NCI-H2107 treated with DMSO at 0.1 percent for 48 hours (cell line): ENCODE results near the gene RSPRY1.
"Not testable (repeated sequence)": the region's sequence is repeated elsewhere in the genome, so short reads cannot be mapped to it uniquely, and the experiment has no call there.

ENCODE experiments used
- DNase-seq: peaks from one replicate; lab custom pipeline; 2025; ENCODE audit not compliant: unreplicated experiment; lab: John Stamatoyannopoulos, UW

Gene RSPRY1

DNA sequence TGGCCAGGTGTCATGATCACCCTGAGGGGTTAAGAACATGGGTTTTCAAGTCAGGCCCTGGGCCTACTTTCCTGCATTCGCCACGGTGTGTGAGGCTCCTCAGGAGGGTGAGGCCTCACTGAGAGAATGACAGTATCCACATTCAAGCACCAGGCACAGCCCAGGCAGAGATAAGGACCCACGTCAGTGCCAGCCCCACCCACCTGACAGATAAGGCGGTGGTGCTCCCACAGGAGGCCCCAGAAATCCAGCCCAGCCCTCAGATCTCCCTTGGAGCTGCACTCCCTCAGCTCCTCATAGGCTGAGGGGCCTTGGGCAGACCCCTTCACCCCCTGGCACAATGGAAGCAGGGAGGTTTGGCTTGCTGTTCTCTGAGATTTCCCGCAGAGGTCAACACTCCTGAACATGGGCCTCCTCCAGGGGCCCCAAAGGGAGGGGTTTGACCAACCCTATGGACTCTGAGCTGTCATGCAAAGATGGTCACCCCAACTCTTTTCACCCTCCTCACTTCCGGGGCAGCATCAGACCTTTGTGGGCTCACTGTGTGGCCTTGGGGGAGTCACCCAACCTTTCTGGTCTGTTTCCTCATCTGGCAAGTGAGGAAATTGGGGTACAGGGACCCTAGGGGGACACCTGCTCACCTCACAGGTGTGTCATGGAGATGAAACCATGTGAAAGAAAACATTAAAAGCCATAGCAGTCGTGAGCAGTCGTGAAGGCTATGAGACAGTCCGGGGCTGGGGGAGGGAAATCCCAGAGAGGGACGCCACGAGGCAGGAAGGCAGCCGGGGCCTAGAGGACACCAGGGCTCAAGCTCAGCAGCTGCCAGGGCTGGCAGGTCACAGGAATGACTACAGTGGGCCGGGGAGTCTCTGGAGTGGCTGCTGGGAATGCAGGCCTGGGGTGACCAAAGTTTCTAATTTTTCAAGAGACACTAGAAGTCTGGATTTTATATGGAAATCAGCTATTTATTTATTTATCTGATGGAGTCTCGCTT is 83.0 kb downstream of the RSPRY1 start:
- DNase-seq, result no peak

DNA sequence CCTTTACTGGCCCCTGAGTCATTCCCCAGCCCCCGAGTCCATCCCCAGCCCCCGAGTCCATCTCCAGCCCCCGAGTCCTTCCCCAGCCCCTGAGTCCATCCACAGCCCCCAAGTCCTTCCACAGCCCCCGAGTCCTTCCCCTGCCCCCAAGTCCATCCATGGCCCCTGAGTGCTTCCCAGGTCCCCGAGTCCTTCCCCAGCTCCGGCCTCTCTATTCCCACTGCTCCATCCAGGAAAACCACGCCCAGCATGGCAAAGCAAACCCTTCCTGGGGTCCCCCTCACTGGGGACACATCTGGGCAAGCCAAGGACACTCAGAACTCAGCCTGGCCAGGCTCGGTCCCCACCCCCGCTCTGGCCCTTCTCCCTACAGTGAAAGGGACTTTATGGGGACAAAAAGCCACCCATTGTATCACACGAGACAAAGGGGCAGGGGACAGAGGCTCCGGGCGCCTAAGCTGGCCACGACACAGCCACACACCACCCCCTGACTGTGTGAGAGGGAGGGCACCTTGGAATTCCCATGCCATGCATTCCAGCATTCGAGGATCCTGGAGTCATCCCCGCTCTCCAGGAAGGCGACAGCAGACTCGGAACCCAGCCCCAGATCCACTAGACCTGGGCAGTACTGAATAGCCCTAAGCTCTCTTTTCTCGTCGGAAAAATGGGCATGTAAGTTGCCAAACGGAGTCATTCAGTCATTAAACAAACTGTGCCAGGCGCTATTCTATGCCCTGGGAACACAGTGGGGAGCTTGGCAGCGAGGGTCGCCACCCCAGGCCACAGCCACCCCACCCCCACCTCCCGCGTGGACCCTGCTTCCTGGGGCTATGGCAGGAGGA is 84.3 kb downstream of the RSPRY1 start:
- no peak for DNase-seq

DNA sequence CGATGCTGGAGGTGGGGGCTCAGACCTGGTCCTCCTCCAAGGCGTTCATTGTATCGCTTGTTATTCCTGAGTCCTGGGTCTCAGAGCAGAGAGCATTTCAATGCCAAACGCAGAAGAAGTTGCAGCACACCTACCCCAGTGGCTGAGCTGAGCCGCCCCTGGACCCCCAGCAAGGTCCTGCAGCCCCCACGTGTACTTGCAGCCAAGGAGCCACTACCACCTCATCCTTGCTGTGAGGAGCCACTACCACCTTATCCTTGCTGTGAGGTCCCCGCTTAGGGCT is 84.9 kb downstream of the RSPRY1 start:
- DNase-seq, result no peak

DNA sequence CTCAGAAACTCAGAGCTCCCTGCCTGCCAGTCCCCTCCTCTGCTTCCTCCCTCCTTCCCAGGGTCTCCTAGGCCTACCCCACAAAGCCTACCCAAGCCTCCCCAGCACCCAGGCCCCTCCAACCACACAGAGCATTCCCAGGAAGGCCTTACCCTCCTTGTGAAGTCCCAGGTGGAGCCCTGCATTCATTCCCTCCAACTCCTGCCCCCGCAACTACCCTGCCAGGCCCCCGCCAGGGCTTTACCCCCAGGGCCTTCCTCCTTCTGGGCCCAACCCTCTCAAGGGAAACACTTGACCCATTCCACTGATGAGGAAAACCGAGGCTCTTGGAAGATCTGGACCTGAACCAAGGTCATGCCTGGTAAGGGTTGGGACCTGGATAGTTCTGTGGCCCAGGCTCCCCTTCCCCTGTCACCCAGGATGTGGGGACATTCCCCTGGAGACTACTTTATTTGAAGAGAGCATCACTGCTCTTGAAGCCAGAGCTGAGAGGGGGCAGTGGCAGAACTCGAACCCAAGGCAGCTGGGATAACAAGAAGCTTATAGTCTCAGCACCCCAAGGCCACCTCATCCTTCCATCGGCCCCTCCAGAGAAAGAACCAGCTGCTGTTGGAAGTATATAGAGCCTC is 85.9 kb downstream of the RSPRY1 start:
- DNase-seq, result no peak

DNA sequence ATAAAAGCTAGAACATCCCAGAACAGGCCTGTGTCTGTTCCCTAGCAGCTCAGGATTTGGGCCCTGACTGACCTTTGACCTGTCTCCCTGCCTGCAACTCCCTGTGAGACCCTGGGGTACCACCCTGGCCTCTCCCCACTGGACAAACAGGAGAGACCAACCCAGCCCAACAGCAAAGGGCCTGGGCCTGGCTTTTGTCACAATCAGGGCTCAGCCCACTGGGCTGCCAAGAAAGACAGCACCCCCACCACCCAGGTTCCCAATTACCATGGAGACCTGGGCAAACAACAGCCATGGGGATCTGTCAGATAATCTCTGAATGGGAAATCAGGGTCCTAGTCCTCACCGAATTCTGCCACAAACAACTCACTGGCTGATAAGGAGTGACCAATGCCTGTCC is 87.2 kb downstream of the RSPRY1 start:
- DNase-seq, result no peak

DNA sequence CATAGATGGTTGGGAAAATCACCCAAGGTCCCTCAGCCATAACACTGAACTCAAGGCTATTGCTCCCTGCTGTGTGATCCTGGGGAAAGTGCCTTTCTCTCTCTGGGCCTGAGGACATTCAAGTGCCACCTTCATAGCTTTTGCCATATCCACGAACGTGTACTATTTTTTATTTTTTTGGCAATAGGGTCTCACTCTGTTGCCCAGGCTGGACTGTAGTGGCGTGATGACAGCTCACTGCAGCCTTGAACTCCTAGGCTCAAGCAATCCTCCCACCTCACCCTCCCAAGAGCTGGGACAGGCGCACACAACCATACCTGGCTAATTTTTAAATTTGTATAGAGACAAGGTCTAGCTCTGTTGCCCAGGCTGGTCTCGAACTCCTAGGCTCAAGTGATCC is 87.7 kb downstream of the RSPRY1 start:
- DNase-seq, result no peak

DNA sequence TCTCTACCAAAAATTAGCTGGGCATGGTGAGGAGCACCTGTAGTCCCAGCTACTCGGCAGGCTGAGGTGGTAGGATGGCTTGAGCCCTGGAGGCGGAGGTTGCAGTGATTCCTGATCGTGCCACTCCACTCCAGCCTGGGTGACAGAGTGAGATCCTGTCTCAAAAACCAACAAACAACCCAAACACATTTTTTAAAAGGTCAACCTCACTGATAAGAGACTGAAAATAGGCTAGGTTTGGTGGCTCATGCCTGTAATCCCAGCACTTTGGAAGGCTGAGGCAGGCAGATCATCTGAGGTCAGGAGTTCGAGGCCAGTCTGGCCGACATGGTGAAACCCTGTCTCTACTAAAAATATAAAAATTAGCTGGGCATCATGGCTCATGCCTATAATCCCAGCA is 89.8 kb downstream of the RSPRY1 start:
- DNase-seq, result not testable (repeated sequence)

DNA sequence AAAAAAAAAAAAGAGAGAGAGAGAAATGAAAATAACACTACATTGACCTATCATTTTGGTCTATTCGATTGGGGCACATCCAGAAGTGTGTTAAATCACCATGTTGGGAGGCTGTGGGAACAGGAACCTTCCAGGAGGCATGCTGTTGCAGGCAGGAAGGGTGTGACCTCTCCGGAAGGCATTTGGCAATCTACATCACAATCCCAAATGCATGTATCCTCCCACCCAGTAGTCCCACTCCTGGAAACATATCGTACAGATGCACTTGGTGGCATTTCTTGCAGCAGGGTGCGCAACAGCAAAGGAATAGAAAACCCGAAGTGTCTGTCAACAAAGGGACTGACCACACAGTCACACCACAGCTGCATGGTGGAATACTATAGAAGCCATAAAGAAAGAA is 90.5 kb downstream of the RSPRY1 start:
- DNase-seq, result no peak

DNA sequence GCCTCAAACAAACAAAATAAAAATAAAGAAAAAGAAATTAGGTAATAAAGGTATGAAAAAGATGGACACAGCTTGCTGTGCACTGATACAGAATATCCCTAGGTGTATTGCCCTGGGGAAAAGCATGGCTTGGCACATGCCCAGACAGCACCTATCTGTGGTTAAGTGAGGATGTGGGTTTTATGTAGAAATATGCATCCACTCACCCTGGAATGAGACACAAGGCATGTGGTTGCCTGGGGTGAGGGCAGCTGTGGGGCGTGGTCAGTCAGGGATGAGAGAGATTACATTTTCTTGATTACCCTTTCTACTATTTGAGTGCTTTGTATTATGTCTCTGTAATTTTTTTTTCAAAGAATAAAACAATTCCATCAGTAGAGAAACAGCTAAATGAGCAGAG is 91.5 kb downstream of the RSPRY1 start:
- DNase-seq, result peak; percentile 14

DNA sequence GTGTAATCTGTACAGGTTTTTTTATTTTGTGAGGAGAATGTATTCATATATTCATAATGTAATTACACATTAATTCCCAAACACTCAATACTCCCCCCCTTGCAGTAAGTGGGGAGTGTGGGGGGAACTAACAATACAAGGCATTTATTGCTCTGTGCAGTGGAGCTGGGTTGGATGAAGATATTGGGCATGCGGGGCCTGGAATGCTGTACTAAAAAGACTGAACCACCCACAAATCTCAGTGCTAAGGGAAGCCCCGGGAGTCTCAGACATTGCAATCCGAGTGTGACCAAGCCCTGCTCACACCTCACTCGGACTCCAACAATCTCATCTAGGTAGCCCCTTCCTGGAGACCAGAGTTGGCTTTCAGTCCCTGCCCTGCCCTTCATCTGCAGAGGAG is 92.4 kb downstream of the RSPRY1 start:
- no peak for DNase-seq

DNA sequence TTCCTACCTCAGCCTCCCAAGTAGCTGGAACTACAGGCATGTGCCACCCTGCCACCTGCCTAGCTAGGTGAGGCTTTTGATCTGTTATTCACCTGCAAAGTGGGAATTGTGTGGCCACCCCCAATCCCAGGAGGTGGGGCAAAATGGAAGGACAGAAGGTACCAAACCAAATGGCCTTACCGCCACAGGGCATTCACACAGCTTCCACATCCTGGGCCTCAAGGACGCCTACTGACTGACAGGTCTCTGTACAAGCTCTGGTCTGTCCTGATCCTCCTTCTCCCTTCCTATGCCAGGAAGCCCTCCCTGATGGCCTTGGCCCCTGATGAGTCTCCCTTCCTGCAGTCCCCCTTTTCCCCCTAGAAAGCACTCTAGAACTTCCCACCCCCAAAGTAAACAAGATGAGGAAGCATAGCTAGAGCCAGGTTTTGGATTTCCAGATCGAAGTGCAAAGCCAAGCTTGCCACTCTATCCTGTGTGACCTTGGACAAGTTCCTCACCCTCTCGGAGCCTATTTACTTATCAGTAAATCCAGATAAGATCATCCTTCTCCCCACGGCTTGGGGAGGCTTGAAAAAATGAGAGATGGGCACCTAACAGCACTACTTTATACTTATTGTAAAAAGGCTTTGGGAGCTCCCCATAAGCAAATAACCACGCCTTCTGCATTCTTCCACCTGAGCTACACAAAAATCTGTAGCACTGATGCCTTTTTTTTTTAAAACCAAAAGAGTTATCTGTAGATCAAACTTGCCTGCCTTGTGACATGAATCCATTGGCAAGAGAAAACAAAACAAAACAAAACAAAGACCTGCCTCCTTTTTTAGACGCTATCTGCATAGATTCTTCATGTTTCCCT is 93.9 kb downstream of the RSPRY1 start:
- DNase-seq, result no peak

DNA sequence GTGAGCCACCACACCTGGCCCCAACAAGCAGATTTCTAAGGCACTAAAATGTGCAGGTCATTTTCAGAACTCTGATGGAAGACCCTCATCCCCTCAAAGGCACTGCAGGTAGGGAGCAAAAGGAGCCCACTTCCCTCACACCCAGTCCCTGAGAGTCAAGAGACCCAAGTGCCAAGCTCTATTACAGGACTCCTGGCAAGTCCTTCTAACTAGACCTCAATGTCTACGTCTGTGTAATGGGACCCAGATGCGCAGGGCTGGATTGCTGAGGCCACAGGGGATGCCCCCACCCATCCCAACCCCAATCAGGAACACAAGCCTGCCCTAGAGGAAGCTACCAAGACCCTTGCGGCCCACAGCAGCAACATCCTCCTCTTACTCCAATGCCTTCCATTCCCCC is 95.7 kb downstream of the RSPRY1 start:
- no peak for DNase-seq

DNA sequence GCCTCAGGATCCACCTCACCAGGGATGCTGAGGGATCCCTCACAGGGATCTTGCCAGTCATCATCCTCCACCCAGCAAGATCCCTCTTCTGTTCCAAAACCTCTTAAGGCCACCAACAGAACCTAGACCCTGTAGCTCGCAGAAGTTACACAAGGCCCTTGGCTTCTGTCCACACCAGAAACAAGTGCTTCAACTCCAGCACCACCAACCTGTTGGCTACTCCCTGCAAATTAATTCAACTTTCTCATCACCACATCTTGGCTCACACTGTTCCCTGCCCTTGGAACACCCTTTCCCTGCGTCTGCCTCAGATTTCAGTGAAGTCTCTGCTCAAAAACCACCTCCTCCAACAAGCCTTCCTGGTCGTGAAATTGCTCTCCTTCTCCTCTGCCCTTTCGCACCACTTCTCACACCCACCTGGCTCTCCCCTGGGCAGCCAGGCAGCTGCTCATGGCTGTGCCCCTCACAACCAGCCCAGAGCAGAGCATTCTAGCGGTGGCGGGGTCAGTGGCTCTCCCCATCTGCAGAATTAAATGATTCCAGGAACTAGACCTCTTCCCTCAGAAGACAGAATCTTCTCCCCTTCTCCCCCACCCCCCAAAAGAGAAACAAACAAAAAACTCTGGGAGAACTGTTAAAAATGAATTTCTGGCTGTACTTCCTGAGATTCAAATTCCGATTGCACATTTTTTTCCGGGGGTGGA is 96.5 kb downstream of the RSPRY1 start:
- no peak for DNase-seq

DNA sequence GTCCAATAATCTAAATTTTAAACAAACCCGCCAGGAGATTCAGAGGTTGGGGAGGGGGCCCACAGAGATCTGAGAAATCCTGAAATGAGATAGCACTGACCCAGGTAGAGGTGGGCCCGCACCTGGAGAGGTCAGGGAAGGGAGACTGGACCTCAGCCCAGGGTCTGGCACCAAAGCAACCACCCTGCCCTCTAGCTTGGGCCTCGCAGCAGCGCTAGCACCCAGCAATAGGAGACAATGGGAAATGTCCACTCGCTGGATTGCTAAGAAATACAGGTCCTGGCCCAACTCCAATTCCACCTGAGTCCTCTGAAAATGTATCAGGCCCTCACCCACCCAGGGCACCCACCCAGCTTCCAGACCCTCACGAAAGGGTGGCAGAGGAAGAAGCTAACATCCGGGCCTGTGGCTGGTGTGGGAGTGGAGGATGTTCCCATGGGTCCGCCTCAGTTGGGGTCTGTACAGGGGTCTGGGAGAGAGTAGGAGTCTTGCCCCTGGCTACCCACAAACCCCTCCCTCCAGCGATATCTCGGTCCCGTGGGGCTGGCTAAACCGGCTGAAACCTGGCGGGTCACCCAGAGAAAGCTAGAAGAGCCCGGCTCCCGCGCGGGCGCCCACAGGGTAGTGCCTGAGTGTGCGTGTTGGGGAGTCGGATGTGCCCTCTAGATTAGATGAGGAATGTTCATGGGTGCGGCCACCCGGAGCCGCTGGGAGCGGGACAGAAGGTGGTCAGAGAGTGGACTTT is 97.3 kb downstream of the RSPRY1 start:
- no peak for DNase-seq

DNA sequence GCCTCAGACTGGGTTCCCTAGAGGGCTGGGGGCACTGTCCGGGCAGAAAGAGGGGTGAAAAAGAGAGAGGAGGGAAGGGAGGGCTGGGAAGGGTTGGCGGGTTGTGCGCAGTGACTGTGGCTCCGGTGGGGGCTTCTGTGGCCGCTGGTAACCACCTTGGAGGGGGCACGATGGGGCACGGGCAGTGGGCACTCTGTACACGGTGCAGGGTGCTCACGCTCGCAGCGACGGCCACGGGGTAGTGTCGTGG is 97.8 kb downstream of the RSPRY1 start:
- DNase-seq, result no peak

DNA sequence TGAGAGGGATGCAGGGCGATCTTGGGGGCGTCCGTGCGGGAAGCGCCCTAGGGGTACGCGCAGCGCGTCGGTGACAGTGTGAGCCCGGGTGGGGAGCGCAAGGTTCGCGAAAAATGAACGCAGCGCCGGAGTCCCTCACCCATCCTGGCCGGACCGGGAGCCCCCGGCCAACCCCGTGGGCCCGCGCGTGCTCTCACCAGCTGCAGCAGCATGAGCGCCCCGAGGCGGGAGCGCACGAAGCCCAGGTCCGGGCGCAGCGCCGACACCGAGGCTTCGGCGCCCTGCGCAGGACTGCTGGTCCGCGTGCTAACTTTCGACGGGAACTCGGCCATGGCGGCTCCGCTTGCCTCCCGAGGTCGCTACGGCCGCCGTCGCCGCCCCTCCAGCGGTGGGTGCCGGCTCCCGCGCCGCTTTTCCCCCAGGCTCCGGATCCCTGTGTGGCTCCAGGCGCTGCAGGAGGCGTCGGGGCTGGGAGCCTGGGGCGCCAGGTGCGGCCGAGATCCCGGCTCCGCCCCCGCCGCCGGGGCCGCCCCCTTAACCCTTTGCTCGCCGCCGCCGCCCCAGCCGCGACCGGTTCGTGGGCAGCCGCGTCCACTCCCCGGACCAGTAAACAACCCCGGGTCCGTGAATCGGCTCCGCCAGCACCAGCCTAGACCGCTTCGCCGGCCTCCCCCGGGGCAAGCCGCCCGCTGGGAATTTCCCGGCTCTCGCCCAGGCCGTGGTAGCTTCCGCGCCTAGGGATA is 98.3 kb downstream of the RSPRY1 start, which contains the start of gene PLLP:
TSS of gene PLLP (minus strand) at position 464 of the 743 bp plus-strand sequence. CDS start at position 332, 132 bp downstream.
- no peak for DNase-seq

DNA sequence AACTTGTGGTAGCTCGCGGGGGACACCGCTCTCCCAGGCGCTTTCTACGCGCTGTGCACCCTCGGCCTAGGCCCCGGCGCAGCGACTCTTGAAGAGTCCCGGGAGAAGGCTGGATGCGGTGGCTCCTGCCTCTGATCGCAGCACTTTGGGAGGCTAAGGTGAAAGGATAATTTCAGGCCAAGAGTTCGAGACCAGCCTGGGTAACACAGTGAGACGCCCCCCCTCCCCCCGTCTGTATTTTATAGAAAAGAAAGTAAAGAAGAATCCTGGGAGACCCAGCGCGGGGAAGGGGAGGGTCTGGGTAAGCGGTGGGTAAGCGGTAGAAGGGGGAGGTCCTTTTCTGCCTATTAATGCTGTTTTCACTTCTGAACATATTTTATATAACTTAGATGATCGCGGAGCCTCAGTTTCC is 98.8 kb downstream of the RSPRY1 start:
- no peak for DNase-seq

DNA sequence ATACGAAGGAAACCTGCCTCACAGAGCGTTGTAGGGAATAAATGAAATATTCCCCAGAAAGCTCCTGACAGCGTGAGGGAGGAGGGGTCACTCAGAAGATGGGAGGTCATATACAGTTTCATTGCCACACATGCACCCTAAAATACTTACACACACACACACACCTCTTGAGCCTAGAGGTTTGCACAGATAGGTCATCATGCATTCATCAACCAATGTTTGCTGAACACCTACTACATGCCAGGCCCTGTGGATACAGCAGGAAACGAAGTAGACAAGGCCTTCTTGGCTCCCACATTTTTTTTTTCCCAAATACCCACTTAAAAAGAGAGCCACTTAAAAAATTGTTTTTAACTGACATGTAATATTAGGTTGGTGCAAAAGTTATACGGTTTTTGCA is 99.2 kb downstream of the RSPRY1 start:
- DNase-seq, result no peak
